HL-60 (cell line): ENCODE data around the gene PIK3IP1.
"Not testable (repeated sequence)": the region's sequence is repeated elsewhere in the genome, so short reads cannot be mapped to it uniquely, and the experiment has no call there.

ENCODE experiments used
- DNase-seq, 2 experiments: peaks; one replicate each; pipeline ENCODE4 v3.0.0-alpha.2; 2010 to 2020; ENCODE audit warnings: low read depth in 1 of 2, low spot score in 1 of 2
- H3K27ac ChIP-seq: fragments of 250-450 bp; sonication (Bioruptor Pico); replicated peaks from 2 replicates; pipeline ENCODE4 v1.5.1; 2020; ENCODE audit warnings: mild to moderate bottlenecking, moderate library complexity
- H3K27me3 ChIP-seq: fragments of 250-450 bp; sonication (Bioruptor Pico); 2 replicates; pipeline ENCODE4 v1.5.1; 2021; ENCODE audit warnings: mild to moderate bottlenecking, moderate library complexity; ENCODE audit not compliant: insufficient read depth, poor library complexity, severe bottlenecking
- H3K4me3 ChIP-seq: replicated peaks from 2 replicates; pipeline ENCODE4 v1.5.1; 2011; ENCODE audit warnings: mild to moderate bottlenecking, control low read depth, low read length; ENCODE audit not compliant: insufficient read depth
- GABPA ChIP-seq: IDR thresholded peaks from 2 replicates; pipeline ENCODE4 v1.6.1; 2012; ENCODE audit warnings: low read depth
- POLR2AphosphoS5 ChIP-seq: IDR thresholded peaks from 2 replicates; pipeline ENCODE4 v1.6.1; 2012; ENCODE audit warnings: low read depth
- SPI1 ChIP-seq: IDR thresholded peaks from 2 replicates; pipeline ENCODE4 v1.6.1; 2012; ENCODE audit warnings: low read depth, mild to moderate bottlenecking, borderline replicate concordance
- TF ChIP-seq, protein P1 (sequence below): IDR thresholded peaks from 2 replicates; pipeline ENCODE4 v1.6.1; 2012; ENCODE audit warnings: low read depth; ENCODE audit not compliant: insufficient replicate concordance
- TF ChIP-seq, protein P2 (sequence below): IDR thresholded peaks from one replicate; pipeline ENCODE4 v1.5.1; 2011; ENCODE audit warnings: low read length, control low read depth, inconsistent platforms; ENCODE audit not compliant: insufficient read depth

PIK3IP1 gene

GRCh38 chr22:31241200-31241599 is 51.1 kb downstream of the PIK3IP1 start:
- no peaks in the 10 kb centered on the region for H3K27me3 ChIP-seq
- DNase-seq, result no peak
- TF ChIP-seq SPI1 (no peak), POLR2AphosphoS5 (no peak), GABPA (no peak)
- TF ChIP-seq, protein P1, sequence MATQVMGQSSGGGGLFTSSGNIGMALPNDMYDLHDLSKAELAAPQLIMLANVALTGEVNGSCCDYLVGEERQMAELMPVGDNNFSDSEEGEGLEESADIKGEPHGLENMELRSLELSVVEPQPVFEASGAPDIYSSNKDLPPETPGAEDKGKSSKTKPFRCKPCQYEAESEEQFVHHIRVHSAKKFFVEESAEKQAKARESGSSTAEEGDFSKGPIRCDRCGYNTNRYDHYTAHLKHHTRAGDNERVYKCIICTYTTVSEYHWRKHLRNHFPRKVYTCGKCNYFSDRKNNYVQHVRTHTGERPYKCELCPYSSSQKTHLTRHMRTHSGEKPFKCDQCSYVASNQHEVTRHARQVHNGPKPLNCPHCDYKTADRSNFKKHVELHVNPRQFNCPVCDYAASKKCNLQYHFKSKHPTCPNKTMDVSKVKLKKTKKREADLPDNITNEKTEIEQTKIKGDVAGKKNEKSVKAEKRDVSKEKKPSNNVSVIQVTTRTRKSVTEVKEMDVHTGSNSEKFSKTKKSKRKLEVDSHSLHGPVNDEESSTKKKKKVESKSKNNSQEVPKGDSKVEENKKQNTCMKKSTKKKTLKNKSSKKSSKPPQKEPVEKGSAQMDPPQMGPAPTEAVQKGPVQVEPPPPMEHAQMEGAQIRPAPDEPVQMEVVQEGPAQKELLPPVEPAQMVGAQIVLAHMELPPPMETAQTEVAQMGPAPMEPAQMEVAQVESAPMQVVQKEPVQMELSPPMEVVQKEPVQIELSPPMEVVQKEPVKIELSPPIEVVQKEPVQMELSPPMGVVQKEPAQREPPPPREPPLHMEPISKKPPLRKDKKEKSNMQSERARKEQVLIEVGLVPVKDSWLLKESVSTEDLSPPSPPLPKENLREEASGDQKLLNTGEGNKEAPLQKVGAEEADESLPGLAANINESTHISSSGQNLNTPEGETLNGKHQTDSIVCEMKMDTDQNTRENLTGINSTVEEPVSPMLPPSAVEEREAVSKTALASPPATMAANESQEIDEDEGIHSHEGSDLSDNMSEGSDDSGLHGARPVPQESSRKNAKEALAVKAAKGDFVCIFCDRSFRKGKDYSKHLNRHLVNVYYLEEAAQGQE, result no peak
- TF ChIP-seq, protein P2, sequence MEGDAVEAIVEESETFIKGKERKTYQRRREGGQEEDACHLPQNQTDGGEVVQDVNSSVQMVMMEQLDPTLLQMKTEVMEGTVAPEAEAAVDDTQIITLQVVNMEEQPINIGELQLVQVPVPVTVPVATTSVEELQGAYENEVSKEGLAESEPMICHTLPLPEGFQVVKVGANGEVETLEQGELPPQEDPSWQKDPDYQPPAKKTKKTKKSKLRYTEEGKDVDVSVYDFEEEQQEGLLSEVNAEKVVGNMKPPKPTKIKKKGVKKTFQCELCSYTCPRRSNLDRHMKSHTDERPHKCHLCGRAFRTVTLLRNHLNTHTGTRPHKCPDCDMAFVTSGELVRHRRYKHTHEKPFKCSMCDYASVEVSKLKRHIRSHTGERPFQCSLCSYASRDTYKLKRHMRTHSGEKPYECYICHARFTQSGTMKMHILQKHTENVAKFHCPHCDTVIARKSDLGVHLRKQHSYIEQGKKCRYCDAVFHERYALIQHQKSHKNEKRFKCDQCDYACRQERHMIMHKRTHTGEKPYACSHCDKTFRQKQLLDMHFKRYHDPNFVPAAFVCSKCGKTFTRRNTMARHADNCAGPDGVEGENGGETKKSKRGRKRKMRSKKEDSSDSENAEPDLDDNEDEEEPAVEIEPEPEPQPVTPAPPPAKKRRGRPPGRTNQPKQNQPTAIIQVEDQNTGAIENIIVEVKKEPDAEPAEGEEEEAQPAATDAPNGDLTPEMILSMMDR, result no peak
- no peak overlapping the region for H3K27ac ChIP-seq
- no peak overlapping the region for H3K4me3 ChIP-seq

DNA sequence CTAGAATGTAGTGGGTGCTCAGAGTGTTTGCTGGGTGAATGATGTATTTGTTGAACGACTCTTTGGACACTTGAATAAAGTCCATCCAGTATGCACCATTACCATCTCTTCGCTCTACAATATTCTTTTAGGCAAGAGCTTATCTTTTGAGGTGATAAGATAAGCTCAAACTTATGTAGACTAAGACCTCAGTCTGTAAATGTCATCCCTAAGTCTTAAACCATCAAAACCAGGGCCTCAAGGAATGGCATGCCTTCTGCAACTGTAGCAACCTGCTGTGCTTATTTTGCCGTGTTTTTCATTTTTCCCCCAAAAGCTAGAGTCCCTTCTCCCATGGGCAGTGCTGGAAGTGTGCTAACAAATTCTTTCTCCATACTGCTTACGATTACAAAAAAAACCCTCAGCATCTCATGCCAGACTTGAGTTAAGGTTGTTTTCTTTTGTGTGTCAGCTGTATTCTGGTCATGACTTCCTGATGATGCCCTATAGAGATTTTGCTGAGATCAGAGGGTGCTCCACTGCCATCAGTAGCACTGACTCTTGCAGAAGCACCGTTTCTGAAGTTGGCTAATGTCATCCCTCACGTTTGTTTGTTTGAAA is 52.4 kb downstream of the PIK3IP1 start:
- no peak for DNase-seq
- TF ChIP-seq, protein P1, result no peak
- TF ChIP-seq SPI1 (no peak), POLR2AphosphoS5 (no peak), GABPA (no peak)
- TF ChIP-seq, protein P2, result no peak
- H3K27me3 ChIP-seq, result no peaks in the 10 kb centered on the region
- H3K27ac ChIP-seq, result no peak overlapping the region
- H3K4me3 ChIP-seq, result no peak overlapping the region

DNA sequence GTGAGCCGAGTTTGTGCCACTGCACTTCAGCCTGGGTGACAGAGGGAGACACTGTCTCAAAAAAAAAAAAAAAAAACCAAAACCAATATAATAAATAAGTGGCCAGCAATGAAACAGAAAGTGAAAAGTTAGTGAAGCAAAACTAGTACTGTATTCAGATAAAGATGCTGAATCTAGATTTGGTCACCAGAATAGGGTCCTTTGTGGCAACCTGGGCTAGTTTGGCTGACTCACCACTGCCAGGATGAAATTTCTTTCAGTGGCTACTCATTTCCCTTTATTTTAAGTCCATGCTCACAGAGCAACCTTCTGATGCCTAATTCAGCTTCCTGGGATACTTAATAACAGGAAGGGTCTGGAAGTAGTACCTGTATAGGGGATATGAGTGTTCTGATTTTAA is 54.2 kb downstream of the PIK3IP1 start:
- Histone ChIP-seq H3K4me3 (no peak overlapping the region), H3K27ac (no peak overlapping the region), H3K27me3 (no peaks in the 10 kb centered on the region)
- no peak for DNase-seq
- TF ChIP-seq POLR2AphosphoS5, result no peak
- TF ChIP-seq, protein P1, result no peak
- TF ChIP-seq, protein P2, result no peak
- TF ChIP-seq SPI1, result no peak
- no peak for TF ChIP-seq GABPA

DNA sequence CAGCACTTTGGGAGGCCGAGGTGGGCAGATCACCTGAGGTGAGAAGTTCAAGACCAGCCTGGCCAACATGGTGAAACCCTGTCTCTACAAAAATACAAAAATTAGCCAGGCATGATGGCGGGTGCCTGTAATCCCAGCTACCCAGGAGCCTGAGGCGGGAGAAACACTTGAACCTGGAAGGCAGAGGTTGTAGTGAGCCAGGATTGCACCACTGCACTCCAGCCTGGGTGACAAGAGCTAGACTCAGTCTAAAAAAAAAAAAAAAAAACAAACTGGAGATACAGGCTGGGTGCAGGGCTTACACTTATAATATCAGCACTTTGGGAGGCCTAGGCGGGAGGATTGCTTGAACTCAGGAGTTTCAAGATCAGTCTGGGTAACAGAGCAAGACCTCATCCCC is 56.2 kb downstream of the PIK3IP1 start:
- not testable (repeated sequence) for DNase-seq, H3K27ac ChIP-seq, H3K27me3 ChIP-seq, H3K4me3 ChIP-seq
